ENCODE results near the gene KCTD5. TPM values are rescaled to one million over a fixed set of nuclear protein-coding genes. Genes with fewer than 3 reads are reported as not detected.
"Not testable (repeated sequence)": the region's sequence is repeated elsewhere in the genome, so short reads cannot be mapped to it uniquely, and the experiment has no call there.

The KCTD5 gene
- total and polyA plus RNA-seq, 2 experiments from 2014 or later, result 19.7 to 31.8 TPM

DNA sequence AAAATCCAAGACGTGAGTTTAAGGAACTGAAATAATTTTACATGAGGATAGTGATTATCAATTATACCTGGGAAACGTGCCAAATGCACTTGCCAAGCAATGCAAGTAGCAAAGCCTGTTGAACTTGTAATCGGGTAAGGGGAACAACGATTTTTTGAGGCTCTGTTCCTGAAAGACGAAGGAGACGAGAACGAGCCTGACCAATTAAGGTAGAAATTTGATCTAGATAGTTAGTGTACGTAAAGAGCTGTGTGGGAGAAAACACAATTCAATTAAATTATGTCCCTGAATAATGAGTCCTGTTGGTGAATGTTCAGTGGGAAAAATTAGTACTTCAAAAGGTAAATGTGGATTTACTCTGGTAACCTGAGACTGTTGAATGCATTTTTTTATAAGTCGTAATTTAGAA, 17.7 kb upstream of the KCTD5 start (continued):
- TF ChIP-seq, protein P1, sequence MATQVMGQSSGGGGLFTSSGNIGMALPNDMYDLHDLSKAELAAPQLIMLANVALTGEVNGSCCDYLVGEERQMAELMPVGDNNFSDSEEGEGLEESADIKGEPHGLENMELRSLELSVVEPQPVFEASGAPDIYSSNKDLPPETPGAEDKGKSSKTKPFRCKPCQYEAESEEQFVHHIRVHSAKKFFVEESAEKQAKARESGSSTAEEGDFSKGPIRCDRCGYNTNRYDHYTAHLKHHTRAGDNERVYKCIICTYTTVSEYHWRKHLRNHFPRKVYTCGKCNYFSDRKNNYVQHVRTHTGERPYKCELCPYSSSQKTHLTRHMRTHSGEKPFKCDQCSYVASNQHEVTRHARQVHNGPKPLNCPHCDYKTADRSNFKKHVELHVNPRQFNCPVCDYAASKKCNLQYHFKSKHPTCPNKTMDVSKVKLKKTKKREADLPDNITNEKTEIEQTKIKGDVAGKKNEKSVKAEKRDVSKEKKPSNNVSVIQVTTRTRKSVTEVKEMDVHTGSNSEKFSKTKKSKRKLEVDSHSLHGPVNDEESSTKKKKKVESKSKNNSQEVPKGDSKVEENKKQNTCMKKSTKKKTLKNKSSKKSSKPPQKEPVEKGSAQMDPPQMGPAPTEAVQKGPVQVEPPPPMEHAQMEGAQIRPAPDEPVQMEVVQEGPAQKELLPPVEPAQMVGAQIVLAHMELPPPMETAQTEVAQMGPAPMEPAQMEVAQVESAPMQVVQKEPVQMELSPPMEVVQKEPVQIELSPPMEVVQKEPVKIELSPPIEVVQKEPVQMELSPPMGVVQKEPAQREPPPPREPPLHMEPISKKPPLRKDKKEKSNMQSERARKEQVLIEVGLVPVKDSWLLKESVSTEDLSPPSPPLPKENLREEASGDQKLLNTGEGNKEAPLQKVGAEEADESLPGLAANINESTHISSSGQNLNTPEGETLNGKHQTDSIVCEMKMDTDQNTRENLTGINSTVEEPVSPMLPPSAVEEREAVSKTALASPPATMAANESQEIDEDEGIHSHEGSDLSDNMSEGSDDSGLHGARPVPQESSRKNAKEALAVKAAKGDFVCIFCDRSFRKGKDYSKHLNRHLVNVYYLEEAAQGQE (IDR thresholded peaks at IDR 0.05; ENCODE audit: unreplicated experiment), result no peak
- no peak for TF ChIP-seq ZNF331 (CRISPR knock-in tag; IDR thresholded peaks at IDR 0.05; ENCODE audit: low read depth)
- TF ChIP-seq POLR2AphosphoS5 (IDR thresholded peaks at IDR 0.05; ENCODE audit: low read depth), result no peak
- TF ChIP-seq, protein P2, sequence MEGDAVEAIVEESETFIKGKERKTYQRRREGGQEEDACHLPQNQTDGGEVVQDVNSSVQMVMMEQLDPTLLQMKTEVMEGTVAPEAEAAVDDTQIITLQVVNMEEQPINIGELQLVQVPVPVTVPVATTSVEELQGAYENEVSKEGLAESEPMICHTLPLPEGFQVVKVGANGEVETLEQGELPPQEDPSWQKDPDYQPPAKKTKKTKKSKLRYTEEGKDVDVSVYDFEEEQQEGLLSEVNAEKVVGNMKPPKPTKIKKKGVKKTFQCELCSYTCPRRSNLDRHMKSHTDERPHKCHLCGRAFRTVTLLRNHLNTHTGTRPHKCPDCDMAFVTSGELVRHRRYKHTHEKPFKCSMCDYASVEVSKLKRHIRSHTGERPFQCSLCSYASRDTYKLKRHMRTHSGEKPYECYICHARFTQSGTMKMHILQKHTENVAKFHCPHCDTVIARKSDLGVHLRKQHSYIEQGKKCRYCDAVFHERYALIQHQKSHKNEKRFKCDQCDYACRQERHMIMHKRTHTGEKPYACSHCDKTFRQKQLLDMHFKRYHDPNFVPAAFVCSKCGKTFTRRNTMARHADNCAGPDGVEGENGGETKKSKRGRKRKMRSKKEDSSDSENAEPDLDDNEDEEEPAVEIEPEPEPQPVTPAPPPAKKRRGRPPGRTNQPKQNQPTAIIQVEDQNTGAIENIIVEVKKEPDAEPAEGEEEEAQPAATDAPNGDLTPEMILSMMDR (conservative IDR thresholded peaks at IDR 0.05; ENCODE audit: low read depth in 2 of 2), result no peak
- TF ChIP-seq CREB1 (CRISPR knock-in tag; IDR thresholded peaks at IDR 0.05; ENCODE audit: low read depth), result no peak

DNA sequence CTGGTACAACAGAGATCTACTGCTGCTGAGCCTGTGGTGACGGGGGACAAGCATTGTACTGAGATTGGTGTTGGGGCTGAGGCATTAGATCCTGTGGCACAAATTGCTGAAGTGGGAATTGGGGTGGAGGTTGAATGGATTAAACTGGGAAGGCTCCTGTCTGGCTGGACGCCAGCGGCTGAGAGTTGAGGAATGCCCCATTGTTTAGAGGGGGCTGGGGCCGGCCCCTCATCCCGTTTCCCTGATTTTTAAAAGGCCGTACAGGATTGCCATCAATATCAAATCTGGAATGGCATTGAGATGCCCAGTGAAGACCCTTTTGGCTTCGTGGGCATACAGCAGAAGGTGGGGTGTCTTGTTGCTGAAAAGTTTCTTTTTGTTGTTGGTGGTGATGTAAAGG, 15.7 kb upstream of the KCTD5 start:
- not testable (repeated sequence) for DNase-seq (ENCODE audit: low spot score); H3K4me2 ChIP-seq; H3K4me3 Mint-ChIP-seq; H3K4me1 Mint-ChIP-seq; H3K27ac ChIP-seq (ENCODE audit: low read depth); H3F3A ChIP-seq (replicated peaks; ENCODE audit: low read depth); H4K20me1 ChIP-seq (replicated peaks; ENCODE audit: insufficient read depth); H3K36me3 Mint-ChIP-seq (ENCODE audit: low read depth); H3K9me2 ChIP-seq (ENCODE audit: insufficient read depth); H3K9me3 Mint-ChIP-seq; H3K4me1 ChIP-seq (ENCODE audit: insufficient read depth); H2AFZ ChIP-seq; H3K36me3 ChIP-seq (ENCODE audit: insufficient read depth); H3K4me3 ChIP-seq; H3K27me3 Mint-ChIP-seq (ENCODE audit: insufficient read depth, low read depth, poor library complexity); H3K27me3 ChIP-seq (ENCODE audit: insufficient read depth); ATAC-seq; H3K79me2 ChIP-seq (replicated peaks; ENCODE audit: insufficient read depth)
- H3K27ac Mint-ChIP-seq, result 0 out of 2 replicates have a peak overlapping the region, but pooled peaks have one; percentile 52

DNA sequence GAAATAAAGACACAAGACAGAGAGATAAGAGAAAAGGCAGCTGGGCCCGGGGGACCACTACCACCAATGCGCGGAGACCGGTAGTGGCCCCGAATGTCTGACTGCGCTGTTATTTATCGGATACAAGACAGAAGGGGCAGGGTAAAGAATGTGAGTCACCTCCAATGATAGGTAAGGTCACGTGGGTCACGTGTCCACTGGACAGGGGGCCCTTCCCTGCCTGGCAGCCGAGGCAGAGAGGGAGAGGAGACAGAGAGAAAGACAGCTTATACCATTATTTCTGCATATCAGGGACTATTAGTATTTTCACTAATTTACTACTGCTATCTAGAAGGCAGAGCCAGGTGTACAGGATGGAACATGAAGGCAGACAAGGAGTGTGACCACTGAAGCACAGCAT, 12.7 kb upstream of the KCTD5 start:
- not testable (repeated sequence) for H3K9me3 Mint-ChIP-seq; H3K36me3 Mint-ChIP-seq (ENCODE audit: low read depth); H3K4me3 ChIP-seq; H3K27ac Mint-ChIP-seq; H3K4me2 ChIP-seq; H3K27me3 ChIP-seq (ENCODE audit: insufficient read depth); H3F3A ChIP-seq (replicated peaks; ENCODE audit: low read depth); H3K9me2 ChIP-seq (ENCODE audit: insufficient read depth); H3K36me3 ChIP-seq (ENCODE audit: insufficient read depth); H4K20me1 ChIP-seq (replicated peaks; ENCODE audit: insufficient read depth); ATAC-seq; H3K27ac ChIP-seq (ENCODE audit: low read depth); H2AFZ ChIP-seq; H3K4me3 Mint-ChIP-seq; H3K4me1 ChIP-seq (ENCODE audit: insufficient read depth); H3K27me3 Mint-ChIP-seq (ENCODE audit: insufficient read depth, low read depth, poor library complexity); H3K79me2 ChIP-seq (replicated peaks; ENCODE audit: insufficient read depth); DNase-seq (ENCODE audit: low spot score)
- peaks cover 12% of the 10 kb centered on the region; the same call in 2 of the 3 replicates for H3K4me1 Mint-ChIP-seq

Data from GM23338 (cell line).